HepG2 (cell line): ENCODE measurements around the gene CLEC18C. TPM values are rescaled to one million over a fixed set of nuclear protein-coding genes. Genes with fewer than 3 reads are reported as not detected.

Experiments used
- ATAC-seq: fragments of 200-7000 bp; cut with Tn5 transposase; 3 replicates; pipeline ENCODE4 v1.9.1; 2020; ENCODE audit warnings: mild to moderate bottlenecking, moderate library complexity
- BruUV-seq: library from RNA; stranded (reverse); fragments of 400-500 nt; replicated peaks from 2 replicates; lab custom pipeline; 2021; lab: Mats Ljungman, UMichigan
- CTCF ChIA-PET: fragments of 300-600 bp; formaldehyde crosslinking; extraction: SDS; loops from one replicate; lab custom pipeline; 2021; ENCODE audit warnings: low total read pairs, inconsistent platforms, low intra/inter-chr PET ratio; lab: Yijun Ruan, JAX
- POLR2A ChIA-PET: fragments of 350-600 bp; sonication (Branson Sonifier 250); formaldehyde crosslinking; loops from one replicate; lab custom pipeline; 2020; ENCODE audit warnings: antibody characterized with exemption, inconsistent platforms; lab: Yijun Ruan, JAX
- DNase-seq: peaks from one replicate; pipeline ENCODE4 v3.0.0-alpha.2; 2015; ENCODE audit warnings: low spot score
- FAIRE-seq: peaks from 3 replicates; lab custom pipeline; 2011; peaks lifted over from hg19 to GRCh38; lab: Jason Lieb, UNC
- H2AFZ ChIP-seq: one replicate; pipeline ENCODE4 v1.6.1; 2011; ENCODE audit warnings: low read length, inconsistent platforms
- H3K27ac ChIP-seq: fragments of 300-600 bp; 3 replicates; pipeline ENCODE4 v1.8.0; 2011; ENCODE audit warnings: mixed run types, mild to moderate bottlenecking, mixed read lengths, low read length, inconsistent platforms; ENCODE audit not compliant: insufficient read depth; ENCODE audit errors: extremely low read length
- H3K27me3 ChIP-seq, 2 experiments: fragments of 200-600 bp in 1 of 2; 2 replicates in 1 of 2; 3 replicates in 1 of 2; pipeline versions ENCODE4 v1.6.0 to v1.8.0; 2011; ENCODE audit warnings: low read length in 2 of 2, mild to moderate bottlenecking in 2 of 2, moderate library complexity in 2 of 2, inconsistent platforms in 1 of 2; ENCODE audit not compliant: insufficient read depth in 2 of 2, control insufficient read depth in 1 of 2
- H3K36me3 ChIP-seq, 2 experiments: fragments of 200-600 bp in 1 of 2; replicated peaks in 1 of 2; 2 replicates in 1 of 2; 3 replicates in 1 of 2; pipeline versions ENCODE4 v1.5.1 to v1.8.0; 2011; ENCODE audit warnings: low read length in 2 of 2, inconsistent platforms in 1 of 2; ENCODE audit not compliant: insufficient read depth in 2 of 2, control insufficient read depth in 1 of 2
- H3K4me1 ChIP-seq: 2 replicates; pipeline ENCODE4 v1.5.1; 2012; ENCODE audit warnings: low read length, inconsistent platforms; ENCODE audit not compliant: insufficient read depth
- H3K4me2 ChIP-seq: 2 replicates; pipeline ENCODE4 v1.6.0; 2011; ENCODE audit warnings: low read depth, low read length, inconsistent platforms
- H3K4me3 ChIP-seq, 3 experiments: fragments of 200-600 bp in 1 of 3; sonication (generic), shearing (Covaris generic) in 1 of 3; replicated peaks in 1 of 3; 2 replicates each; pipeline ENCODE4 v1.5.1; 2011 to 2016; ENCODE audit warnings: low read length in 3 of 3, inconsistent platforms in 2 of 3, low read depth in 2 of 3, mild to moderate bottlenecking in 2 of 3, control low read depth in 1 of 3, mixed read lengths in 1 of 3; ENCODE audit not compliant: insufficient read depth in 1 of 3
- H3K79me2 ChIP-seq: one replicate; pipeline ENCODE4 v1.6.1; 2011; ENCODE audit warnings: low read length, inconsistent platforms; ENCODE audit not compliant: insufficient read depth
- H3K9ac ChIP-seq: 2 replicates; pipeline ENCODE4 v1.6.0; 2011; ENCODE audit warnings: mild to moderate bottlenecking, low read depth, low read length, inconsistent platforms; ENCODE audit not compliant: insufficient read depth
- H3K9me3 ChIP-seq: 2 replicates; pipeline ENCODE4 v1.5.1; 2012; ENCODE audit warnings: mild to moderate bottlenecking, low read length
- H4K20me1 ChIP-seq: 2 replicates; pipeline ENCODE4 v1.6.0; 2011; ENCODE audit warnings: inconsistent platforms, mild to moderate bottlenecking, low read length, moderate library complexity; ENCODE audit not compliant: insufficient read depth
- CREB1 ChIP-seq, 2 experiments: fragments of 450-650 bp in 1 of 2; IDR thresholded peaks; 2 replicates each; pipeline ENCODE4 v1.6.1; 2016 to 2017; ENCODE audit warnings: control low read depth in 1 of 2, mild to moderate bottlenecking in 1 of 2, missing compliant biosample characterization in 1 of 2, missing genetic modification characterization in 1 of 2
- FOXM1 ChIP-seq: sonication (generic); formaldehyde crosslinking; IDR thresholded peaks from 2 replicates; pipeline ENCODE4 v1.5.0; 2020; ENCODE audit warnings: missing genetic modification reagents
- FUBP1 ChIP-seq: sonication (generic); formaldehyde crosslinking; IDR thresholded peaks from 2 replicates; pipeline ENCODE4 v1.5.1; 2020; ENCODE audit warnings: missing genetic modification reagents, mild to moderate bottlenecking, borderline replicate concordance
- IRF9 ChIP-seq: sonication (generic); formaldehyde crosslinking; IDR thresholded peaks from 2 replicates; pipeline ENCODE4 v1.8.0; 2022; ENCODE audit warnings: missing genetic modification reagents, mild to moderate bottlenecking, borderline replicate concordance
- MED8 ChIP-seq: sonication (generic); formaldehyde crosslinking; IDR thresholded peaks from 2 replicates; pipeline ENCODE4 v1.8.1; 2023; ENCODE audit warnings: mild to moderate bottlenecking, missing genetic modification reagents; ENCODE audit not compliant: insufficient replicate concordance
- MYNN ChIP-seq: sonication (generic); formaldehyde crosslinking; IDR thresholded peaks from 2 replicates; pipeline ENCODE4 v1.4.0; 2020; ENCODE audit warnings: mild to moderate bottlenecking, low read depth, missing genetic modification reagents
- PRDM15 ChIP-seq: sonication (generic); formaldehyde crosslinking; IDR thresholded peaks from 2 replicates; pipeline ENCODE4 v1.4.0; 2020; ENCODE audit warnings: missing genetic modification reagents
- RAD21 ChIP-seq: fragments of 450-650 bp; formaldehyde crosslinking; IDR thresholded peaks from 2 replicates; pipeline ENCODE4 v1.5.0; 2020; ENCODE audit warnings: mild to moderate bottlenecking
- SKIL ChIP-seq: sonication (generic); formaldehyde crosslinking; IDR thresholded peaks from 2 replicates; pipeline ENCODE4 v1.8.0; 2022; ENCODE audit warnings: missing genetic modification reagents, mild to moderate bottlenecking, moderate library complexity, borderline replicate concordance
- ZNF3 ChIP-seq: IDR thresholded peaks from 2 replicates; pipeline ENCODE4 v1.7.0; 2017; ENCODE audit warnings: inconsistent platforms
- WGBS: methylation state at CpG from one replicate; pipeline ENCODE4 v1.1.6; 2017; ENCODE audit warnings: low lambda C conversion rate; 5-methylcytosine and 5-hydroxymethylcytosine counted together
- in situ Hi-C: cut with HindIII; loops from 2 replicates; pipeline ENCODE4 v1.10.0; 2017; ENCODE audit warnings: low pct_unique_long_range_greater_than_20kb; ENCODE audit not compliant: extremely low pct_ligation_motif_present
- intact Hi-C: fragments of 100-400 bp; cut with micrococcal nuclease; formaldehyde crosslinking; loops from one replicate; pipeline ENCODE4 v1.10.0; 2022; ENCODE audit not compliant: unreplicated experiment
- polyA plus RNA-seq, 8 experiments: library from polyadenylated mRNA; depleted of rRNA in 3 of 8; stranded (reverse) in 7 of 8; unstranded in 1 of 8; fragments of >200 nt; fragmentation: Illumina TruSeq in 4 of 8; extraction: Trizol in 4 of 8; gene quantifications; 2 replicates each; pipeline versions ENCODE4 v1.2.1 to v1.2.3, GENCODE V29; 2011 to 2016; ENCODE audit warnings: low read depth in 4 of 8, missing spikeins in 1 of 8, mixed read lengths in 1 of 8; ENCODE audit not compliant: insufficient read depth in 1 of 8
- total RNA-seq, 5 experiments: library from RNA; depleted of rRNA; stranded (reverse); fragments of >200 nt; fragmentation: Illumina TruSeq; extraction: Trizol; gene quantifications; 2 replicates each; pipeline ENCODE4 v1.2.3, GENCODE V29; 2016; ENCODE audit warnings: low read depth in 1 of 5
- TF ChIP-seq, protein P1 (sequence below): sonication (generic); formaldehyde crosslinking; IDR thresholded peaks from 2 replicates; pipeline ENCODE4 v1.9.0; 2021; ENCODE audit warnings: missing genetic modification reagents, borderline replicate concordance

Gene CLEC18C
- total and polyA plus RNA-seq, 2 of the 13 experiments (the other 11 are each of a cell fraction or from before 2014, with no cell fraction given), result 0.15 to 0.29 TPM

DNA sequence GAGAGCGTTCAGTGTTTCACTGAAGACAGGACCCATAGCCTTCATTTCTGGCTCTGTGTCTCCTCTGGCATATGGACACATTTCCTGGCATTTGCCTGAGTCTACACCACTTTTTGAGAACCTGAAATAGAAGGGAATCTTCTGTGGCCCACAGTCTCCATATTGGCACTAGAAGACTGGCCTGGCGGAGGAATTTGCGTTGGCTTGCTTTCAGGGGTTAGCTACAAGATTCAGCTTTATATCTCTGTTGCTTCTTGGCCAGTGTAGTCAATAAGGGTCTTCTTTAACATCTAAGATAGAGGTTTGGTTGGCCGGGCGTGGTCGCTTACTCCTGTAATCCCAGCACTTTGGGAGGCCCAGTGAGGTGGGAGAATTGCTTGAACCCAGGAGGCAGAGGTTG, 12.8 kb upstream of the CLEC18C start:
- no peak overlapping the region for H3K4me2 ChIP-seq
- no TSS peak for BruUV-seq
- 96% methylated on average over 6 of the region's 6 CpGs for WGBS
- no peak overlapping the region for H2AFZ ChIP-seq
- no peaks in the 10 kb centered on the region for H3K9me3 ChIP-seq
- in situ Hi-C loops (loop anchor here (10.0 kb wide), 1 partner anchor 94 kb away; the partner anchor contains the start of gene EXOSC6), intact Hi-C loops (no loop called here)
- no peak overlapping the region for H3K4me3 ChIP-seq
- ChIA-PET CTCF (no interaction called here), POLR2A (interaction anchor here (2.3 kb wide), 1 partner anchor 8 kb away, joined by 12 read pairs; no protein-coding TSS in a partner anchor)
- no peak overlapping the region for H3K9ac ChIP-seq
- H3K27ac ChIP-seq, result no peak overlapping the region
- no peaks in the 10 kb centered on the region for H4K20me1 ChIP-seq
- H3K4me1 ChIP-seq, result peaks cover 73% of the 10 kb centered on the region
- H3K36me3 ChIP-seq, result peaks cover 14 to 40% of the 10 kb centered on the region in 2 experiments
- no peak for FAIRE-seq
- no peaks in the 10 kb centered on the region for H3K79me2 ChIP-seq
- H3K27me3 ChIP-seq, result no peaks in the 10 kb centered on the region
- ATAC-seq, result no peak
- no peak for DNase-seq
- TF ChIP-seq, protein P1, sequence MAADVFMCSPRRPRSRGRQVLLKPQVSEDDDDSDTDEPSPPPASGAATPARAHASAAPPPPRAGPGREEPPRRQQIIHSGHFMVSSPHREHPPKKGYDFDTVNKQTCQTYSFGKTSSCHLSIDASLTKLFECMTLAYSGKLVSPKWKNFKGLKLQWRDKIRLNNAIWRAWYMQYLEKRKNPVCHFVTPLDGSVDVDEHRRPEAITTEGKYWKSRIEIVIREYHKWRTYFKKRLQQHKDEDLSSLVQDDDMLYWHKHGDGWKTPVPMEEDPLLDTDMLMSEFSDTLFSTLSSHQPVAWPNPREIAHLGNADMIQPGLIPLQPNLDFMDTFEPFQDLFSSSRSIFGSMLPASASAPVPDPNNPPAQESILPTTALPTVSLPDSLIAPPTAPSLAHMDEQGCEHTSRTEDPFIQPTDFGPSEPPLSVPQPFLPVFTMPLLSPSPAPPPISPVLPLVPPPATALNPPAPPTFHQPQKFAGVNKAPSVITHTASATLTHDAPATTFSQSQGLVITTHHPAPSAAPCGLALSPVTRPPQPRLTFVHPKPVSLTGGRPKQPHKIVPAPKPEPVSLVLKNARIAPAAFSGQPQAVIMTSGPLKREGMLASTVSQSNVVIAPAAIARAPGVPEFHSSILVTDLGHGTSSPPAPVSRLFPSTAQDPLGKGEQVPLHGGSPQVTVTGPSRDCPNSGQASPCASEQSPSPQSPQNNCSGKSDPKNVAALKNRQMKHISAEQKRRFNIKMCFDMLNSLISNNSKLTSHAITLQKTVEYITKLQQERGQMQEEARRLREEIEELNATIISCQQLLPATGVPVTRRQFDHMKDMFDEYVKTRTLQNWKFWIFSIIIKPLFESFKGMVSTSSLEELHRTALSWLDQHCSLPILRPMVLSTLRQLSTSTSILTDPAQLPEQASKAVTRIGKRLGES (CRISPR knock-in tag), result no peak
- TF ChIP-seq FUBP1 (no peak), MED8 (CRISPR knock-in tag) (no peak), MYNN (CRISPR knock-in tag) (no peak), ZNF3 (CRISPR knock-in tag) (no peak), PRDM15 (CRISPR knock-in tag) (no peak), SKIL (CRISPR knock-in tag) (no peak), CREB1 (IDR thresholded peaks at IDR 0.05) (no peak), CREB1 (CRISPR knock-in tag; IDR thresholded peaks at IDR 0.05) (no peak), FOXM1 (CRISPR knock-in tag) (no peak), RAD21 (CRISPR knock-in tag) (no peak), IRF9 (CRISPR knock-in tag) (no peak)
